PC-9 (cell line): ENCODE measurements around the gene ANAPC4. TPM values are rescaled to one million over a fixed set of nuclear protein-coding genes. Genes with fewer than 3 reads are reported as not detected.

ENCODE experiments used
- BruUV-seq: library from RNA; stranded (reverse); fragments of 400-500 nt; replicated peaks from 2 replicates; lab custom pipeline; 2021; lab: Mats Ljungman, UMichigan
- CTCF ChIA-PET: fragments of 300-600 bp; sonication (Branson Sonifier 250); formaldehyde crosslinking; loops from one replicate; lab custom pipeline; 2022; ENCODE audit warnings: antibody characterized with exemption; lab: Charles Lee
- POLR2A ChIA-PET: fragments of 300-600 bp; sonication (Branson Sonifier 250); formaldehyde crosslinking; loops from one replicate; lab custom pipeline; 2022; ENCODE audit warnings: antibody characterized with exemption; ENCODE audit not compliant: unreplicated experiment; lab: Charles Lee
- DNase-seq, 2 experiments: peaks; one replicate each; pipeline versions ENCODE4 v3.0.0 to v3.0.0-alpha.2; 2015 to 2022; ENCODE audit warnings: mixed read lengths in 1 of 2
- H2AFZ ChIP-seq: fragments of 200-600 bp; sonication (generic); 2 replicates; pipeline ENCODE4 v1.8.1; 2017; ENCODE audit warnings: antibody characterized with exemption
- H3F3A ChIP-seq: fragments of 200-600 bp; sonication (generic); 2 replicates; pipeline ENCODE4 v1.8.1; 2017; ENCODE audit warnings: antibody characterized with exemption, mild to moderate bottlenecking, low read depth; ENCODE audit not compliant: insufficient read depth
- H3K27ac ChIP-seq: fragments of 200-600 bp; sonication (generic); 2 replicates; pipeline ENCODE4 v1.6.1; 2016; ENCODE audit warnings: mixed run types
- H3K27me3 ChIP-seq: fragments of 200-600 bp; sonication (generic); 2 replicates; pipeline ENCODE4 v1.6.1; 2016; ENCODE audit warnings: low read depth, mixed run types; ENCODE audit not compliant: insufficient read depth
- H3K36me3 ChIP-seq: fragments of 200-600 bp; sonication (generic); 2 replicates; pipeline ENCODE4 v1.6.1; 2016; ENCODE audit warnings: low read depth, mixed run types
- H3K4me1 ChIP-seq: fragments of 200-600 bp; sonication (generic); replicated peaks from 2 replicates; pipeline ENCODE4 v1.6.1; 2016; ENCODE audit warnings: mixed run types; ENCODE audit not compliant: insufficient read depth
- H3K4me2 ChIP-seq: fragments of 200-600 bp; sonication (generic); 2 replicates; pipeline ENCODE4 v1.6.1; 2017; ENCODE audit warnings: mixed run types
- H3K4me3 ChIP-seq: fragments of 200-600 bp; sonication (generic); 2 replicates; pipeline ENCODE4 v1.6.1; 2016; ENCODE audit warnings: mixed run types
- H3K79me2 ChIP-seq: fragments of 200-600 bp; sonication (generic); 2 replicates; pipeline ENCODE4 v1.6.1; 2017; ENCODE audit warnings: low read depth, mixed run types
- H3K9me2 ChIP-seq: fragments of 200-600 bp; sonication (generic); 2 replicates; pipeline ENCODE4 v1.8.1; 2017; ENCODE audit warnings: mild to moderate bottlenecking; ENCODE audit not compliant: insufficient read depth
- H3K9me3 ChIP-seq: fragments of 200-600 bp; sonication (generic); 2 replicates; pipeline ENCODE4 v1.8.1; 2016; ENCODE audit warnings: low read depth; ENCODE audit not compliant: insufficient read depth
- H4K20me1 ChIP-seq: fragments of 200-600 bp; sonication (generic); 2 replicates; pipeline ENCODE4 v1.8.1; 2017; ENCODE audit not compliant: insufficient read depth
- EZH2 ChIP-seq: fragments of 200-600 bp; sonication (generic); IDR thresholded peaks from 2 replicates; pipeline ENCODE4 v1.8.0; 2017; ENCODE audit warnings: antibody characterized with exemption, low read depth
- intact Hi-C: fragments of 100-400 bp; cut with micrococcal nuclease; formaldehyde crosslinking; loops from one replicate; pipeline ENCODE4 v1.10.0; 2022; ENCODE audit not compliant: unreplicated experiment
- total RNA-seq: library from RNA; stranded (reverse); gene quantifications from 2 replicates; pipeline ENCODE4 v1.2.3, GENCODE V29; 2021
- TF ChIP-seq, protein P1 (sequence below): fragments of 200-600 bp; sonication (generic); conservative IDR thresholded peaks from 2 replicates; pipeline ENCODE4 v1.6.1; 2017; ENCODE audit warnings: mixed run types, antibody characterized with exemption, mild to moderate bottlenecking, moderate library complexity

Gene ANAPC4
- total RNA-seq, 1 experiment from 2014 or later = 25.8 TPM

DNA sequence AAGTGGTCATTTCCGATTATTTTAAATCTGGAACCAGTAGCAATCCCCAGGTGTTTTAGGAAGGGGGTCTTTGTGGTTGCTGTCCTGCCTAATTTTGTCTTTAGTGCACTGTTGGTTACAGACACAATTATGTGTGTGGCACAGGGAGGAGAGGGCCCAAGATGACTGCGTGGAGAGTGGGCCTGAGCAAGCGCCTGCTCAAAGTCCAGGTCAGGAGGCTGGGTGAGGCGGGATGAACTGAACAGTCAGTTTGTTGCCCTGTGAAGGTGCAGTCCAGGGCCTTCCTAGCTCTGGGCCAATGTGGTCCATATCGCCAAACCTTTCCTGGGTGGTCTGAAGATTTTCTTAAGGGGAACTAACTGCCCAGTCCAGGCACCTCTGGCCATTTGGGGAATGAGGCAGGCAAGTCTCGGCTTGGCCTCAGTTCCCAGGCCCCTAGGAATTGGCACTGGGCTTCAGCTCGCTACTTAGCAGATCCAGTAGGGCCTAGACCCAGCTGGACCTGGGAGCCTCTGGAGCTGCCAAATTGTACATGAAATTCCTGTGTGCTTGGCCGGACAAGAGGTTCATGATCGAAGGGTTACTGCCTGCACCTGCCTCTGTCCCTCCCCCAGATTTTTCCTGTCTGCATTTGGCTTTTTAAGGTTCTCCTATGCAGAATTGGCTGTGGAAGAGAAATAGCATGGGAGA is 47.6 kb downstream of the ANAPC4 start:
- Histone ChIP-seq H3K79me2 (no peaks in the 10 kb centered on the region), H3K36me3 (no peaks in the 10 kb centered on the region), H3K4me3 (no peak overlapping the region), H3K9me2 (no peaks in the 10 kb centered on the region), H2AFZ (no peak overlapping the region), H3F3A (no peaks in the 10 kb centered on the region), H3K9me3 (no peaks in the 10 kb centered on the region), H4K20me1 (no peaks in the 10 kb centered on the region), H3K27ac (no peak overlapping the region), H3K4me2 (no peak overlapping the region), H3K4me1 (no peaks in the 10 kb centered on the region), H3K27me3 (no peaks in the 10 kb centered on the region)
- DNase-seq = no peak
- POLR2A ChIA-PET = no interaction called here
- BruUV-seq = no TSS peak
- CTCF ChIA-PET = no interaction called here
- TF ChIP-seq EZH2 = no peak
- TF ChIP-seq, protein P1, sequence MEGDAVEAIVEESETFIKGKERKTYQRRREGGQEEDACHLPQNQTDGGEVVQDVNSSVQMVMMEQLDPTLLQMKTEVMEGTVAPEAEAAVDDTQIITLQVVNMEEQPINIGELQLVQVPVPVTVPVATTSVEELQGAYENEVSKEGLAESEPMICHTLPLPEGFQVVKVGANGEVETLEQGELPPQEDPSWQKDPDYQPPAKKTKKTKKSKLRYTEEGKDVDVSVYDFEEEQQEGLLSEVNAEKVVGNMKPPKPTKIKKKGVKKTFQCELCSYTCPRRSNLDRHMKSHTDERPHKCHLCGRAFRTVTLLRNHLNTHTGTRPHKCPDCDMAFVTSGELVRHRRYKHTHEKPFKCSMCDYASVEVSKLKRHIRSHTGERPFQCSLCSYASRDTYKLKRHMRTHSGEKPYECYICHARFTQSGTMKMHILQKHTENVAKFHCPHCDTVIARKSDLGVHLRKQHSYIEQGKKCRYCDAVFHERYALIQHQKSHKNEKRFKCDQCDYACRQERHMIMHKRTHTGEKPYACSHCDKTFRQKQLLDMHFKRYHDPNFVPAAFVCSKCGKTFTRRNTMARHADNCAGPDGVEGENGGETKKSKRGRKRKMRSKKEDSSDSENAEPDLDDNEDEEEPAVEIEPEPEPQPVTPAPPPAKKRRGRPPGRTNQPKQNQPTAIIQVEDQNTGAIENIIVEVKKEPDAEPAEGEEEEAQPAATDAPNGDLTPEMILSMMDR = no peak
- intact Hi-C loops = no loop called here

DNA sequence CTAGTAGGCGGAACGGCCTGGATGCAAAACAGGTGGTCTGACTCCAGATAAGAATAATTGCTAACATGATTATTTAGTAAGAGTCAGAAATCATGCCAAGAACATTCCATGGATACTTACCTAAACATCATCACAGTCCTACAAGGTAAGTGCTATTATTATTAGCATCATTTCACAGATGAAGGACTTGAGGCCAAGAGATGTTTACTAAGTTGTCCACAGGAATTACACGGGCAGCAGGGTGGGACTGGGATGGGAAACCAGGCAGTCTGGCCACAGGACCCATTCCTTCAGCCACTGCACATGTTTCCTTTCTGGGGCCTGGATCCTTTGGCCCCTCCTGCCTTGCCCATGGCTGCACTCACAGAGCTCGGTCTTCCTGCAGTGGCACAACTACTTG is 48.3 kb downstream of the ANAPC4 start:
- Histone ChIP-seq H3K4me3 (no peak overlapping the region), H3F3A (no peaks in the 10 kb centered on the region), H3K79me2 (no peaks in the 10 kb centered on the region), H3K9me3 (no peaks in the 10 kb centered on the region), H3K27me3 (no peaks in the 10 kb centered on the region), H3K9me2 (no peaks in the 10 kb centered on the region), H3K4me2 (no peak overlapping the region), H3K4me1 (no peaks in the 10 kb centered on the region), H2AFZ (no peak overlapping the region), H3K27ac (no peak overlapping the region), H4K20me1 (no peaks in the 10 kb centered on the region), H3K36me3 (no peaks in the 10 kb centered on the region)
- ChIA-PET POLR2A (no interaction called here), CTCF (no interaction called here)
- intact Hi-C loops = no loop called here
- TF ChIP-seq EZH2 = no peak
- TF ChIP-seq, protein P1 = no peak
- BruUV-seq = no TSS peak
- no peak for DNase-seq

DNA sequence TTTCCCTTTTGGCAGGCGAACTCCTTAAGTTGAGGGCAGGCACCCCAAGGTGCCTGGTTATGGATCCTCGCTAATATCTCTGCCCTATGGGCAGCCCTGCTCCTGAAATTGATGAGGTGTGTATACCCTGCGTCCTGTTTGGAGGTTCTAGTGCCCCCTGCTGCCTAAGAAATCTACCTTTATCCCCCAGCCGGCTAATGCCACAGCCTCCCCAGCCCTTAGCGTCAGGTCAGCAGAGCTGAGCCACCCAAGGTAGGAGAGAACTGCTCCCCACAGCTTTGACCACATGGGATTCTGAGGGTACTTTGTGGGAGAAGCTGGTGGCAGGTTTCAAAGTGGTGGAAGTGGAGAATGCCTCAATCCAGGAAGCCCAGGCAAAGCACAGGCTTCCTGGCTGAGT is 50.8 kb downstream of the ANAPC4 start:
- Histone ChIP-seq H4K20me1 (no peaks in the 10 kb centered on the region), H3K9me2 (no peaks in the 10 kb centered on the region), H3F3A (no peaks in the 10 kb centered on the region), H3K27me3 (no peaks in the 10 kb centered on the region), H2AFZ (no peak overlapping the region), H3K4me2 (no peak overlapping the region), H3K4me3 (no peak overlapping the region), H3K9me3 (no peaks in the 10 kb centered on the region), H3K4me1 (no peaks in the 10 kb centered on the region), H3K79me2 (no peaks in the 10 kb centered on the region), H3K27ac (no peak overlapping the region), H3K36me3 (no peaks in the 10 kb centered on the region)
- TF ChIP-seq, protein P1 = no peak
- TF ChIP-seq EZH2 = no peak
- BruUV-seq = no TSS peak
- ChIA-PET POLR2A (no interaction called here), CTCF (no interaction called here)
- no peak for DNase-seq
- intact Hi-C loops = no loop called here
